NCI-H1417 treated with DMSO at 0.1 percent for 48 hours (cell line): ENCODE measurements around the gene BCR.
"Not testable (repeated sequence)": the region's sequence is repeated elsewhere in the genome, so short reads cannot be mapped to it uniquely, and the experiment has no call there.

Experiments
- DNase-seq: peaks from one replicate; lab custom pipeline; 2025; lab: John Stamatoyannopoulos, UW

Gene BCR

GRCh38 chr22:23180301-23180892 is at the start of gene BCR:
TSS of gene BCR (plus strand) at chr22:23180509. CDS start at chr22:23180961, 452 bp downstream.
- no peak for DNase-seq

GRCh38 chr22:23130697-23131096 is 49.6 kb upstream of the BCR start:
- DNase-seq: no peak

GRCh38 chr22:23131931-23132330 is 48.4 kb upstream of the BCR start:
- DNase-seq: no peak

- no peak for DNase-seq
These were observed 47.8 kb upstream of the BCR start for GRCh38 chr22:23132376-23133091.

DNA sequence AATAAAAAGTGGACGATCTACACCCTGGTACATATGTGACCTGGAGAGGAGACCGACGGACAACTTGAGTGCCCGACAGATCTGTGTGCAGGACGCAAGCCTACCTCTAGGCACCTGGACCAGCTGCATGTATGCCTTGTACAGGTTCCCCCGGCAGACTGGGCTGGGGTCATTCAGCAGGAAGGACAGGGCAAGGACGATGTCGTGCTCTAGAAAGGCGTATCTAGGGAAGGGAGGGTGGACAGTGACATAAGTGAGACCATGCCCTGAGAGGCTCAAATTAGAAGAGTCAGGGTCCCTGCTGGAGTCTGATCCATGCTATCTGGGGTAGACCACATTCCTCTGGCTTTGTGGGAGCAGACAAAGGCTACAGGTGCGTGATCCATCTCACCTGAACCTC is 46.4 kb upstream of the BCR start:
- DNase-seq: no peak

DNA sequence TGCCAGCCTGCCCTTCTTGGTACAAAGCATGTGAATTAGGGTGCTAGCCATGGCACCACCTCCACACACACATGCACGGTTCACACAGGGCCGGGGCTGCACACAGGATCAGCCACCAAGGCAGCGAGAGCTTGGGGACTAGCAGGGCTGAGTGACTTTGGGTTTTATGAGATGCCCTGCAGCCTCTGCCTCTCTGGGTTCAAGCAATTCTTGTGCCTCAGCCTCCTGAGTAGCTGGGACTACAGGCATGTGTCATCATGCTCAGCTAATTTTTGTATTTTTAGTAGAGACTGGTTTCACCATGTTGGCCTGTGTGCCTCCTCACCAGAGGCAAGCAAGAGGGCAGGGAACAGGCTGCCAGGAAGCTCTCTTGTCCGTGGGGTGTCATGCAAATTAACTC is 43.3 kb upstream of the BCR start:
- DNase-seq: not testable (repeated sequence)

DNA sequence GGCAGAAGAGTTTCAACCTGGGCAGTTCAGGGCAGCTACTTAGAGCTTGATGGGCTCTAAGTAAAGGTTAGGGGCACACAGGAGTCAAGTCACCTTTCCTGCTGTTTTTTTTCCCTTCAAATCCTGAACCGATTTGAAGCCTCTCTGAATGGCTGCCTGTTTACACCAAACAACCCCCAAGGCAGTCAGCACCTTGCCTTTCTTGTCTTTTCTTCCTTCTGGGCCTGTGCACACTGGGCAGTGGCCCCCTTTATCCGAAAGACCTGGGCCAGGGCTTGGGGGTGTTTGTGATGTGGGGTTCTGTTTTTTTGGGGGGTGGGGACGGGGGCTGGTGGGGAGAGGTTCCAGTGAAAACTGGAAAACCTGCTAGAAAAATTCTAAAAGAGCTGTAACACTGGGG is 42.8 kb upstream of the BCR start:
- DNase-seq: no peak

- no peak for DNase-seq
These were observed 42.3 kb upstream of the BCR start for GRCh38 chr22:23137905-23138561.

DNA sequence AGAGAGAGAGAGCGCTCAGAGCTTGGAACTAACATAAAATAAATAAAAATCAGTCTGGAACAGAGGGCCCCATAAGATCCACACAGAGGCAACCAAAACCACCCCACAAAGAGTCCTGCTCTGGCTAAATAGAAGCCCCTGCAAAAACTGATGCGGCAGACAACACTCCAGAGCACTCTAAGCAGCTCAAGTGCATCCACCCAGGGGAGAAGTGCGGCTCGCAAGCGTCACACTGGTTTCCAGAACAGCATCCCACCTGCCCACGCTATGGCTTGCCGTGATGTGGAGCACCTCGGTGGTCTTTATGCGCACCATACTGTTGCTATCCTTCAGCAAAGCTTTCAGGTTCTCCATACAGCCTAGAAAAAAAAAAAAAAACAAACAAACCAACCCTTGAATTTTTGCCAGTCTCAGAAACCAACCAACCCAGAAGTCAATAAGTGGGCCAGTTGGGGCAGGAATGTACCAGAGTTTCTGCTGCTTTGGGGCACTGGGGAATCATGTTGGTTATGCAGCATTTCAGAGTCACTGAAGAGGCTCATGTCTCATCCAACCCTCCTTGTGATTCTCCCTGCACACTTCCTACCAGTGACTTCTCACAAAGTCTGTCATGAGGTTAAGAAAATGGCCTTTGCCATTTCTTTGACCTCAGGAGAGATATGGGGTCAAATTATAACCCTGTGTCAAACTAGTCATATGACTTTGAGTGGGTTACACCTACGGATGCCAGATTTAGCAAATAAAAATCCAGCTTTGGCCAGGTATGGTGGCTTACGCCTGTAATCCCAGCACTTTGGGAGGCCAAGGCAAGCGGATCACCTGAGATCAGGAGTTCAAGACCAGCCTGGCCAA is 41.5 kb upstream of the BCR start:
- no peak for DNase-seq

- DNase-seq: no peak
These were observed 39.9 kb upstream of the BCR start for GRCh38 chr22:23140385-23140784.

GRCh38 chr22:23142546-23143105 is 37.7 kb upstream of the BCR start:
- DNase-seq: no peak

- DNase-seq: no peak
These were observed 37.2 kb upstream of the BCR start for GRCh38 chr22:23143119-23143518.

DNA sequence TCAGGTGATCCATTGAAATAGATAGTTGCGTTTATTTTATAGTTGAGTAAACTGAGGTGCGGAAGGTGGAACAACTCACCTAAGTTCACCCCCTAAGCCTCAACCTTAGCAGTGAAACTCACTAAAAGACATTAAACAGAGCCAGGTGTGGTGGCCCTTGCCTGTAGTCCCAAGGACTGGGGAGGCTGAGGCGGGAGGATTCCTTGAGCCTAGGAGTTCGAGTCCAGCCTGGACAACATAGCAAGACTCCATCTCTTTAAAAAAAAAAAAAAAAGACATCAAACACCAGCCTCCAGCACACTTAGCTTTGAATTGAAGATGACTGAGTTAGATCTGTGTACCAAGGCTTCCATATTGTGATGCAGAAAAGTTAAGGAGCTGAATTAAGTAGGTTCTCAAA is 35.9 kb upstream of the BCR start:
- no peak for DNase-seq

- DNase-seq: peak; percentile 84
These were observed 35.1 kb upstream of the BCR start, which contains the start of gene RAB36 for GRCh38 chr22:23144932-23145877. TSS of gene RAB36 (plus strand) at chr22:23145477. CDS start at chr22:23146617, 1,140 bp downstream.

DNA sequence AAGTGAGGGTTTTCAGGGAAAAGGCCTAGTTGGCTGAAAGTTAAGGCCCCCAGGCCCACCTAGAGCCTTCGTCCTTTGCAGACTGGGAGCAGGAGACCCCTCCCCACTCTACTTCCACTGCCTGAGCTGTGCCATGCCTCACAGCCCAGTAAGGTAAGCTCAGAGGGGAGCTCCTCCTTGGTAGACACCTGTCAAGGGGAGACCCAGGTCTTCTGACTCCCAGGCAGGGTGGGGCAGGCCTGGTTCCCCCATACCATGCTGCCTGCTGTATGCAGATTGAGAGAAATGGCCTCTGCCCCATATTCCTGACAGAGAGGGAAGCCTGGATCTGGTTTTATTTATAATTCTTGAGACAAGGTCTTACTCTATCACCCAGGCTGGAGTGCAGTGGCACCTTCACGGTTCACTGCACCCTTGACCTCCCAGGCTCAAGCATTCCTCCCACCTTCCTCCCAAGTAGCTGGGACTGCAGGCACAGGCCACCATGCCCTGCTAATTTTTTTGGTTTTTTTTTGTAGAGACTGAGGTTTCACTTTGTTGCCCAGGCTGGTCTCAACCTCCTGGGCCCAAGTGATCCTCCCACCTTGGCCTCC is 34.3 kb upstream of the BCR start:
- no peak for DNase-seq

DNA sequence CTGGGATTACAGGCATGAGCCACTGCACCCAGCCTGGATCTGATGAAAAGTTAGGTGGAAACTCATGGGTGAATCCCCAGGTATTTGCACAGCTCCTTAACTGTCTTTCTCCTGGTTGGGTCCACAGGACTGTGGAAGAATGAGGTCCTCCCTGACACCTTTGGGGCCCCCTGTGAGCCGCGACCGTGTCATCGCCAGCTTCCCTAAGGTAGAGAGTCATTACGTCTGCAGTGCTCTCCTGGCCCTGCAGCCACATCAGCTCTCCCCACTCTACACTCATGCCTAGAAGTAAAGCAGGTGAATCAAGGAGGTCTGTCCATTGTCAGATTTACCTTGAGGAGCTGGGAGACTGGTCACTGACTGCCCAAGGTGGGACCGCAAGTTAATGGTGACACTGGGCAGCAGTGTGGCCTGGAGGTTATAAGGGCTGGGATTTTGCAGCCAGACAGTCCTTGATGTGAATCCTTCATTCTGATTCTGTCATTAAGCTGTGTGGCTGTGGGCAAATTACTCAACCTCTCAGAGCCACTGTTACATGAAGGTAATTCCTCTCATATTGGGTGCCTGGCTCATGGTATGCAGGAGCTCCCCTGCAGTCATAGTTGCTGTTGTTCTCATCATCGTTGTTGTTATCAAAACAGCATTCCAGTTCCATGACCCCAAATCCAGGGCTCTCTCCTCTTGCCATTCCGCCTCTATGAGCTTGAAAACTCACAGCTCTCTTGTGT is 33.7 kb upstream of the BCR start:
- DNase-seq: no peak

DNA sequence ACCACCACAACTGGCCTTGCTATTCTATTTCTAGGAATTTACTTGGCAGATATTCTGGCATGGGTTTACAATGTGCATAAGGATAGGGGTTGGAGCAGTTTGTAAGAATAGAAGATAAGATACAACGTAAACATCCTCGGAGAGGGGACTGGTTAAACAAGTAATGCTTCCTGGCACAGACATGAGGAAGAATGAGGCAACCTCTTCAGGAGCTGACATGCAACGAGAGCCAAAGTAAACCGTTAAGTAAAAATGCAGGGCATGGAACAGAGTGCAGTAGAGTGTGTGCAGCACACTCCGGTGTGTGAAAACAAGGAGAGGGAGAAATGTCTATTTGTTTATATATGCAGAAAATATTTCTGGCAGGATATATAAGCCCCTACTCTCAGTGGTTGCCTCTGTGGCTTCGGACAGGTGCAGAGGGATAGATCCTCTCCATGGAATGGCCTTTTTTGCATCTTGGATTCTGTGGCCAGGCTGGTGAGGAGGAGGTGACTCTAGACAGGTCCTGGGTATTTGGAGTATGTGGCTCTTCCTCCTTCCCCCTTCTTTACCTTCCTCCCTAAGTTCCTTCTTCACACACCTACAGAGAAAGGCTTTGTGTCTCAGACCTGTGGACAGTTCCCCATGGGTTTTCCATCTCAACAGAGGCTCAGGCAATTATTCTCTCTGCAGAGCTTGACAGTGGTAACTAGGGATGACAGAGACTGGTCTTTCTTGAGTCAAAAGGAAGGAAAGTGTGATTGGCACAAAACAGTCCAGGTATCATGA is 32.5 kb upstream of the BCR start:
- DNase-seq: no peak

DNA sequence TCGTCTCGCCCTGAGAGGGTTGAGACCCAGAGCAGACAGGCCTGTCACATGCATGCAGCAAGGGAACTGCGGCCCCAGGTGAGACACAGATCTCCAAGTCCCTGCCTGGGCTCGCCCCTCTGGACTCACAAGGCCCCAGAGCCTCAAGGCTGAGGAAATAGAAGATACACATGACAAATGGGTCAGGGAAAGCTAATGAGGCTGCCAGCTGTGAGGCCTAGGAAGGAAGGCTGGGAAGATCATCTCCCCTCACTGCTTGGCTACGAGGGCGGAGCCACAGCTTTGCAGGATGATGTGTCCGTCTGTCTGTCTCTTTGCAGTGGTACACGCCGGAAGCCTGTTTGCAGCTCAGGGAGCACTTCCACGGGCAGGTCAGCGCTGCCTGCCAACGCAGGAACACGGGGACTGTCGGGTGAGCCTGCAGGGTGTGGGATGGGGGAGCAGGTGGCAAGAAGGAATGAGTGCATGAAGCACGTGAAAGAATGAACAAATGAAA is 30.5 kb upstream of the BCR start:
- no peak for DNase-seq

- no peak for DNase-seq
These were observed 29.5 kb upstream of the BCR start for GRCh38 chr22:23150762-23151161.
